ENCODE data around the gene GYPC.
"Not testable (repeated sequence)": the region's sequence is repeated elsewhere in the genome, so short reads cannot be mapped to it uniquely, and the experiment has no call there.

Gene GYPC, protein sequence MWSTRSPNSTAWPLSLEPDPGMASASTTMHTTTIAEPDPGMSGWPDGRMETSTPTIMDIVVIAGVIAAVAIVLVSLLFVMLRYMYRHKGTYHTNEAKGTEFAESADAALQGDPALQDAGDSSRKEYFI

GRCh38 chr2:126655500-126656430, at the start of gene GYPC:
Gene GYPC (plus strand): TSS chr2:126656158. CDS start chr2:126656264, 106 bp downstream.
- no peak for DNase-seq (ENCODE audit: low read depth)

DNA sequence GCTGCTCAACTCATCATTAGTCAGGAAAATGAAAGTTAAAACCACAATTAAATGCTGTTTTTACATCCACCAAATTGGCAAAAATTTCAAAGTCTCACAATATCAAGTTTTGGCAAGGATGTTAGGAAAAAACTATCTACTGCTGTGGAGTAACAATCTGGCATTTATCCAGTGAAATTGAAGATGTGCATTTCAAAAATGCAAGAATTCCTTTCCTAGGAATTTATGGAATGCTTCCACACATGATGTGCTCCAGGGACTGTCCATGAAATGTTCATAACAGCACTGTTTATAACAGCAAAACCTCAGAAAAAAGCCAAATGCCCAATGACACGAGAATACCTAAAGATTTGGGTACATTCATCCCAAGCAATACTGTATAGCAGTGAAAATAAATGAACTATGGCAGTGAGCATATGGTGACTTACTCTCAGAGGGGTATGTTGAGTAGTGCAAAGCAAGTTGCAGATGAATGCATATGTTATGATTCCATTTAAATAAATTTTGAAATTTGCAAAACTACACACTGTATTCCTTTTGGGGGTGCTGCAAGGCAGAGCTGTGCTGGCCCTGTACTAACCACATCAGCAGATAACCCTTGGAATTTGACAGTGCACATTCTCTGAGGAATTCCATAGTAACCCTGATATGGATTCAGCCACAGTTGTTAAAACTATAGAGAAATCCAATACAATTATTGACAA, 41.3 kb upstream of the GYPC start:
- DNase-seq (ENCODE audit: low read depth) = no peak

DNA sequence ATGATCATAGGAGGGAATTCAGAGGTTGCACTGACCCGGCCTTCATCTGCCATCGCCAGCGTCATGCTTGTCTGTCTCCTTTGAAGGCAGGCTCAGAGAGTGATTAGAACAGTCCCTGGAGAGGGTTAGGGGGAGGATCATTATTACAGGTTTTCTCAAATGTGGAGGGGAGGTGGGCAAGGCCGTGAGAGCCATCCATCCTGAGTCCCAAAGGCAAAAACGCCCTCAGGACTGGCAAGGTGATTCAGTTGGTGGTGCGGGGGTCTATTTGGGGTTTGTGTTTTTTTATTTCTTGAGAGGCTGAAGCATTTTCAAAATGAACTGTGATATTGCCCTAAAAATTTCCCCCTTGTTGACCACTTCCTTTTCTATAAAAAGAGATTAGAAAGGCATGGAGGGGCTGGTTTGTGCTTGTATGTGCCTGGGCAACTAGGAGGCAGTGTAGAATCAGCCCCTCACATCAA, 39.3 kb upstream of the GYPC start:
- DNase-seq (ENCODE audit: low read depth) = no peak

DNA sequence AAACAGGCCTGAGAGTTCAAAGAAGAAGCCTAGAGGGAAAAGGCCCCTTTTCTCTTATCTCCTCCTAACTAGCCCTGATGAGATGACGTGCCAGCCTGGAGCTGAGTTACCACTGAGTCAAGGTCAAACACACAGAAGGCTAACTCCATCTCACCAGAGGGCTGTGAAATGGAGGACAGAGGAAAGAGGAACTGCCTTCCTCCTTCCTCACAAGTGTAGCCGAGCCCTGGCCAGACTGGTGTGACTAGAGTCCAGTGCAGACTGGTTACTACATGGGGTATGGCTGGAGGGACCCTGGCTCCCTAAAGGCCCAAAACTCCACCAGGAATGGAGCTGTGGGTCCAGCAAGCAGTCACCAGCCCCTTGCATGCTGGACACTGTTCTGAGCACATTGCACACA, 35.7 kb upstream of the GYPC start:
- no peak for DNase-seq (ENCODE audit: low read depth)

- no peak for DNase-seq (ENCODE audit: low read depth)
Measured at GRCh38 chr2:126623000-126623399, 33.0 kb upstream of the GYPC start.

DNA sequence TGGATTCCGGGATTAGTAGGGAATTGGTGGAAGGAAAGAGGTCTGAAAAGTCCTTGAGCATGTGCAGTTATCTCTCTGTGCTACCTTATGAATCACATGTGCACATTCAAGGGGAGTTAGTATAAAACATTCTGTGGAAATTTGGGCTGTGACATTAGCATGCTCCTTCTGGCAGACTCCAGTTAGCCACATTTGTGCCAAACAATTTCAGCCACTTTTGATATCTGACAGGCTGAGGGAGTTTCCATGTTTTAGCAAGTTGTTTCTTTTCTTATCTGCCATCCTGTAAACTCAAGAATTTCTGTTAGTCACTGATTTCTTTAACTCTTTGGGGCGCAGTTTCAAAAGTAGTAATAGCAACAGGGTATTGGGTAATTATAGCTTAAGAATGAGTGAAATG, 28.3 kb upstream of the GYPC start:
- no peak for DNase-seq (ENCODE audit: low read depth)

GRCh38 chr2:126634273-126634861, 21.6 kb upstream of the GYPC start:
- no peak for DNase-seq (ENCODE audit: low read depth)

DNA sequence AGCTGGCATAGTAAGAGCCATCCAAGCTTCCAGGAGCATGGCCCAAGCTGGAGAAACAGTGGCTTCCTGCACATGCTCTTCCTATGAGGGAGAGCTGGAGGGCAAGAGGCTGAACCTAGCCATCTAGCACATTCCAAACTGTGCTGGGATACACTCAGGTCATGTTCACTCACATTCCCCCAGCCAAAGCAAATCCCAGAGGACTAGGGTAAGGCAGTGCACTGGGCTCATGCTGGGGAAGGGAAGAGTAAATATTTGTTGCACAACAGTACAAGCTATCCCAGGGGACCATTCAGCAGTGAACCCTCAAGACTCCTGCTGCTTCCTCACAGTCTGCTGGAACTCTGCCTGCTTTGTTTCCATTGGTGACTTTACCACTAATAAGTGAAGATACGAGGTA, 20.7 kb upstream of the GYPC start:
- no peak for DNase-seq (ENCODE audit: low read depth)

DNA sequence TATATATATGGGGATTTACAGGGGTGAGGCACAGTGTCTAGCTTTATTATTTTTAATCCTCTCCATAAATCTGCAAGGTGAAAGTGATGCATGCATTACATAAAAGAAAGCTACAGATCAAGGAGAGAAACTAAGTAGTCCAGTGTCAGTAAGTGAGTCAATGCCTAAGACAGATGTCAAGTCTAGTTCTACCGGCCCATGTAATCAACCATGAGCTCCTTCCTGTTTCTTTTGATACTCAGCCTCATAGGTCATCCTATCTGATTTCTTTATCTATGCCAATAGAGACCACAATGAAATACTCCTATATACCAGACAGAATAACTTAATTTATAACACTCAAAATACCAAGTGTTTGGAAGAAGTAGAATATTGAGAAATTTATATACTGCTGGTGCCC, 20.2 kb upstream of the GYPC start:
- no peak for DNase-seq (ENCODE audit: low read depth)

DNA sequence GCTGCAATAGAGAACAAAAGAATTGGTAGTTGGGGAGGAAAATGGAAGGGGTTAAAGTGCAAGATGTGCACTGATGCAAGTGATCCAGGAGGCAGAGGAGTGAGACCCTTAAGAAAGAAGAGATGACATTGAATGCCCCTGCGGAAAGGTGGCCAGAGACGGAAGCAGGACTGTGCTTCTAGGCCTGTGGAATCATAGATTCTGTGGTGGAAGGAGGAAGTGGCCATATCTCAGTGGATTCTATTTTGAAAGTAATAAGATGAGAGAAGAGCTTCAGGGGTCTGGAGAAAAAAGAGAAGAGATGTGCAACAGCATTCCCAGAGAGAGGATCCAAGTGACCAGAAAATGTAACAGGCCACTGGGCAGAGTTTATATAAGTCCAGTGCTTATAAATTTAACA, 18.6 kb upstream of the GYPC start:
- no peak for DNase-seq (ENCODE audit: low read depth)

DNA sequence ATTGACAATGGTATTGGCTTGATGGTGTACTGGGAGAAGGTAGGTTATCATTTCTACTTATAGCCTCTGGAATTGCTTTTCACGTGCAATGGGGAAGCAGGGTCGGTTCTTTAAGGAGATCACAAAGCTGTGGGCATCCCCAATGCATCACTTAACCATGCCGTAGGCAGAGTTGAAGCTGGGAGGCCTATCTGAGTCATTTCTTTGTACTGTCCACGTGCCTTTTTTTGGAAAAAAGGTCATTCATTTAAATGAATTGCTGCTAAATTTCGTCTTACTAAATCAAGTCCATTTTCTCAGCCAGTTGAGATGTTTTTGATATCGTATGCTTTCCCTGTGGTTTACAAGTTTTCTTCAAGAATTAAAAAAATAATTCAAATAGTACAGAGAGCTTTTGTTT, 17.2 kb upstream of the GYPC start:
- no peak for DNase-seq (ENCODE audit: low read depth)

GRCh38 chr2:126639276-126639675, 16.7 kb upstream of the GYPC start:
- DNase-seq (ENCODE audit: low read depth) = no peak

DNA sequence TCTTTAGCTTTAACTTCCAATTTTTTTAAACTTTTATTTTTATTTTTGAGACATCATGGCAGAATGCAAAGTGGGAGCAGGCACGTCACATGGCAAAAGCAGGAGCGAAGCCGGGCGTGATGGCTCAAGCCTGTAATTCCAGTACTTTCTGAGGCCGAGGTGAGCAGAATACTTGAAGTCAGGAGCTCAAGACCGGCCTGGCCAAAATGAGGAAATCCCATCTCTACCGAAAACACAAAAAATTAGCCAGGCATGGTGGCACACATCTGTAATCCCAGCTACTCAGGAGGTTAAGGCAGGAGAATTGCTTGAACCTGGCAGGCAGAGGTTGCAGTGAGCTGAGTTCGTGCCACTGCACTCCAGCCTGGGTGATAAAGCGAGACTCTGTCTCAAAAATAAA, 14.7 kb upstream of the GYPC start:
- DNase-seq (ENCODE audit: low read depth) = not testable (repeated sequence)

DNA sequence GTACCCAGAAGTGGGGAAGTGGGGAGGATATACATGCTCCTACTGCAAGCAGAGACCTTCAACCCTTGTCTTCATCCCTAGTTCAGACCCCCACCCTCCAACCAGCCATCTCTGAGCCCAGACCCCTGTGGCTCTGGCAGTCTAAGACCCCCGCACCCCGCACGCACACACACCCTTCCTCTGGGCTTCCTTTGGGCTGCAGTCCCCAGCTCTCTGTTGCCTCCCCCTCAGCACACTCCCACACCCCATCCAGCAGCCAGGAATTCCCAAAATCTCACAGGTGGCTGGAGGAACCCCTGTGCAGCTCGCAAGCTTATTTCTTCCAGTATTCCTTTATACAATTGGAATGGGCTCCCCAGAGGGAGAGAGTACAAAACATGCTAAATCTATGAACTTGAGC, 13.9 kb upstream of the GYPC start:
- no peak for DNase-seq (ENCODE audit: low read depth)

DNA sequence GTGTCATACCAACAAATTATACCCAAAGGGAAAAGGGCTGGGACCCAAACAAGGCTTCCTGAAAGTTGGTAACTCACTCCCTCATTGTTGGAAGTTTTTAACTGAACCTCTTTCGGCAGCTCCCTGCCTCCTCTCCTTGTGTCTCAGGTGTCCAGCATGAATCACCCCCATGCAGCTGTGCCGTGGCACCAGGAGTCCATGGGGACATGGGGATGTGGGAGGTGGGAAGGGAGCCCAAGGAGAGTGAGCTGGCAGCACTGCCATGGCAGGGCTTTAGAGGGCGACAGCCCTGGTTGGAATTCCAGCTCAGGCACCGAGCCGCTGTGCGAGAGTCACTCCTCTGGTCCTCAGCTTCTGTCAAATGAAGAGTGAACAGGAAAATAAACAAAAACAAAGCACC, 12.5 kb upstream of the GYPC start:
- no peak for DNase-seq (ENCODE audit: low read depth)

GRCh38 chr2:126643972-126644371, 12.0 kb upstream of the GYPC start:
- DNase-seq (ENCODE audit: low read depth) = no peak

DNA sequence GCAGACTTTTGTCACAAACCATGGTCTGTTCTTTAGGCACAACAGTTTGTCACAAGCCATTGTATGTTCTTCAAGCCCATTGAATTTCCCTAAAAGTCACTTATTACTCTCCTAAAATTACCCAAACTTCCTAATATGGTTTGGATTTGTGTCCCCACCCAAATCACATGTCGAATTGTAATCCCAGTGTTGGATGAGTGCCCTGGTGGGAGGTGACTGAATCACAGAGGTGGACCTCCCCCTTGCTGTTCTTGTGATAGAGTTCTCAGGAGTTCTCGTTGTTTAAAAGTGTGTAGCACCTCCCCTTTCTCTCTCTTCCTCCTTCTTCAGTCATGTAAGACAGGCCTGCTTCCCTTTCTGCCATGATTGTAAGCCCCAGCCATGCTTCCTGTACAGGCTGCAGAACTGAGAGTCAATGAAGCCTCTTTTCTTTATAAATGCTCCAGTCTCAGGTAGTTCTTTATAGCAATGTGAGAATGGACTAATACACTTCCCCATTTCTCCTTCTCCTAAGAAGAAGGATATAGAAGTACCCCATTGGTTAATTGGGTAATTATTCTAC, 11.2 kb upstream of the GYPC start:
- DNase-seq (ENCODE audit: low read depth) = no peak

DNA sequence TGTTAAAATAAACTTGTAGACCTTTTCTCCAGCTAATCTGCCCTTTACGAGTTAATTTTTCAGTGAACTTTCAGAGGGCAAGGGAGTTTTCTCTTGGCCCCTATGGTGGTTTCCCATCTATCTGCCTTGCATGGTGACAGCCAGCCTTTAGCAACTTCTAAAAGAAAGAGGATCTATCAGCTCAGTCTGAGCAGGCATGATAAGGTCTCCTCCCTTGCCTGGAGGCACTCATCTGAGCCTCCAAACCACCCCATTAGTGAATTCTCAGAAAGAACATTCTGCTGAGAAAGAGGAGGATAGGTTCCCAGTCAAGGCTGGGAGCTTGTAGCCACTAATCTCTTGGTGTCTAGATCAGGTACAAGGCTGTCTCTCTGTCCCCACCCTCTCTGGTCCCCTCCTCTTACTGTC, 10.7 kb upstream of the GYPC start:
- DNase-seq (ENCODE audit: low read depth) = no peak

DNA sequence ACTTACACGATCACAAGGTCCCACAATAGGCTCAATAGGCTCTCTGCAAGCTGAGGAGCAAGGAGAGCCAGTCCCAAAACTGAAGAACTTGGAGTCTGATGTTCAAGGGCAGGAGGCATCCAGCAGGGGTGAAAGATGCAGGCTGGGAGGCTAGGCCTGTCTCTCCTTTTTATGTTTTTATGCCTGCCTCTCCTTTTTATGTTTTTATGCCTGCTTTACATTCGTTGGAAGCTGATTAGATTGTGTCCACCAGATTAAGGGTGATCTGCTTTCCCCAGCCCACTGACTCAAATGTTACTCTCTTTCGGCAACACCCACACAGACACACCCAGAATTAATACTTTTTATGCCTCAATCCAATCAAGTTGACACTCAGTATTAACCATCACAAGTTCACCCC, 9.9 kb upstream of the GYPC start:
- no peak for DNase-seq (ENCODE audit: low read depth)

DNA sequence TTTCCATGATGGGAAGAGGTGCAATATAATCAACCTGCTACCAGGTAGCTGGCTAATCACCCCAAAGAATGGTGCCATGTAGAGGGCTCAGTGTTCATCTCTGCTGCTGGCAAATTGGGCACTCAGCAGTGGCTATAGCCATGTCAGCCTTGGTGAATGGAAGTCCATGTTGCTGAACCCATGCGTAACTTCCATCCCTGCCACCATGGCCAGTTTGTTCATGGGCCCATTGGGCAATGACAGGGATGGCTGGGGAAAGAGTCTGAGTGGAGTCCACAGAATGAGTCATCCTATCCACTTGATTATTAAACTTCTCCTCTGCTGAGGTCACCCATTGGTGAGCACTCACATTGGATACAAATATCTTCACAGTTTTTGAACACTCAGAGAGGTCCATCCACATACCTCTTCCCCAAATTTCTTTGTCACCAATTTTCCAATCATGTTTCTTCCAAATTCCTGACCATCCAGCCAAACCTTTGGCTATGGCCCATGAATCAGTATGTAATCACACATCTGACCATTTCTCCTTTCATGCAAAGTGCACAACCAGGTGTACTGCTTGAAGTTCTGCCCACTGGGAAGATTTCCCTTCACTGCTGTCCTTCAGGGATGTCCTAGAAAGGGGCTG, 8.1 kb upstream of the GYPC start:
- not testable (repeated sequence) for DNase-seq (ENCODE audit: low read depth)

- DNase-seq (ENCODE audit: low read depth) = not testable (repeated sequence)
Measured at GRCh38 chr2:126648345-126648786, 7.6 kb upstream of the GYPC start.

- no peak for DNase-seq (ENCODE audit: low read depth)
Measured at GRCh38 chr2:126649101-126649500, 6.9 kb upstream of the GYPC start.

Measured in stimulated activated CD8-positive, alpha-beta memory T cell treated with anti-CD3 and anti-CD28 coated beads, Interleukin-15, amount 100 ng/mL, for 1 hour (primary cell).